C4-2B (cell line): ENCODE results near the gene ZNF705A.

Source experiments
- ZFX ChIP-seq: fragments of 450-650 bp; IDR thresholded peaks from 2 replicates; pipeline ENCODE4 v1.6.1; 2017
- TF ChIP-seq, protein P1 (sequence below): fragments of 450-650 bp; conservative IDR thresholded peaks from 2 replicates; pipeline ENCODE4 v1.5.1; 2017; ENCODE audit warnings: mild to moderate bottlenecking

- TF ChIP-seq, protein P1, sequence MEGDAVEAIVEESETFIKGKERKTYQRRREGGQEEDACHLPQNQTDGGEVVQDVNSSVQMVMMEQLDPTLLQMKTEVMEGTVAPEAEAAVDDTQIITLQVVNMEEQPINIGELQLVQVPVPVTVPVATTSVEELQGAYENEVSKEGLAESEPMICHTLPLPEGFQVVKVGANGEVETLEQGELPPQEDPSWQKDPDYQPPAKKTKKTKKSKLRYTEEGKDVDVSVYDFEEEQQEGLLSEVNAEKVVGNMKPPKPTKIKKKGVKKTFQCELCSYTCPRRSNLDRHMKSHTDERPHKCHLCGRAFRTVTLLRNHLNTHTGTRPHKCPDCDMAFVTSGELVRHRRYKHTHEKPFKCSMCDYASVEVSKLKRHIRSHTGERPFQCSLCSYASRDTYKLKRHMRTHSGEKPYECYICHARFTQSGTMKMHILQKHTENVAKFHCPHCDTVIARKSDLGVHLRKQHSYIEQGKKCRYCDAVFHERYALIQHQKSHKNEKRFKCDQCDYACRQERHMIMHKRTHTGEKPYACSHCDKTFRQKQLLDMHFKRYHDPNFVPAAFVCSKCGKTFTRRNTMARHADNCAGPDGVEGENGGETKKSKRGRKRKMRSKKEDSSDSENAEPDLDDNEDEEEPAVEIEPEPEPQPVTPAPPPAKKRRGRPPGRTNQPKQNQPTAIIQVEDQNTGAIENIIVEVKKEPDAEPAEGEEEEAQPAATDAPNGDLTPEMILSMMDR, result no peak
- no peak for TF ChIP-seq ZFX
Observed at GRCh38 chr12:8127138-8127537, 29.7 kb upstream of the ZNF705A start.
